Sciatic nerve (tissue), 2 donors: ENCODE measurements around the gene ANKEF1. TPM values are rescaled to one million over a fixed set of nuclear protein-coding genes. Genes with fewer than 3 reads are reported as not detected.

Experiments
- ATAC-seq: fragments of 200-7000 bp; cut with Tn5 transposase; one replicate; pipeline ENCODE4 v1.9.1; 2020; ENCODE audit warnings: mild to moderate bottlenecking, moderate library complexity
- DNase-seq: peaks from one replicate; pipeline ENCODE4 v3.0.0-alpha.2; 2020; ENCODE audit warnings: low spot score
- intact Hi-C: fragments of 100-400 bp; cut with DNase I; formaldehyde crosslinking; loops from one replicate; pipeline ENCODE4 v1.14.2; 2022
- total RNA-seq: library from RNA; stranded (reverse); fragmentation: NEBNext Ultra II Directional; extraction: Animal tissue kit (Norgen Biotek cat#: 25700); gene quantifications from one replicate; pipeline ENCODE4 v1.2.1, GENCODE V29; 2021
- donor health status: DM: no; HTN: no; CAD: no.
- donor health status: DM: no; HTN: no; CAD: no.

ANKEF1 gene
- 1.6 TPM for total RNA-seq

DNA sequence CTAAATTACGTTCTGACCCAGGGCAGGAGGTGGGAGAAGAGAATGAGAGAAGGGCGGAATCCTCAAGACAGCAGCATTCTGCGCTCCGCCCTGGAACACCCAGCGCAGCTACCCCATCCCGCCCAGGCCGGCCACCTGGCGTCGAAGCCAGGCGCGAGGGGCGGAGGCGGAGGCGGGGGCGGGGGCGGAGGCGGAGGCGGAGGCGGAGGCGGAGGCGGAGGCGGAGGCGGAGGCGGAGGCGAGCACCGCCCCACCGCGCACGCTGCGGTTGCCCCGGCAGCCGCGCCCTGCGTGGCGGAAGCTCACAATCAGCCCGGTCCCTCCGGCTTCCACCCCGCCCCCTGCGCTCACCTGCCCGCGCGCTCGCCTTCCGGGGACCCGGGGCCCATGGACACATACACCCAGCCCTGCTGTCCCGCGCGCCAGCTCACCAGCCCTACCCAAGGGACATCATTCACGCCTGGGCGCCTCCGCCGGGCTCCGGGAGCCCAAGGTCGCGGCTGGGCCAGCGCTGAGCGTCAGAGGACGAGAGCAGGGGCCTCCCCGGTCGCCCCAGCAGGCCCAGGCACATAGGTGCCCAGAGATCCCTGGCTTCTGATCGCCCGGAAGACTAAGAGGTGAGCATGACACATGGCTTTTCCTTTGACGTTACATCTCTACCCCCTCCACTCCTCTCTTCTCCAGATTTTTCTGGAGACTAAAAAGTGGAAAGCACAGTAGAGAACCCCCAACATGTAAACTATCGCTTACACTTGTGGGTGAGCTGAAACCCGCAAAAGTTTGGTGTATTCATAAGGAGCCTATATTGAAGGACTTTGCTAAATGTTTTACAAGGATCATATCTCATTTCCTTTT lies at the start of gene ANKEF1:
Gene ANKEF1, plus strand, starts transcription at position 271 of the 855 bp plus-strand sequence. CDS start 3,315 bp downstream, outside the sequence.
- DNase-seq (peak; percentile 73), ATAC-seq (peak; percentile 94)
- intact Hi-C loops: no loop called here

DNA sequence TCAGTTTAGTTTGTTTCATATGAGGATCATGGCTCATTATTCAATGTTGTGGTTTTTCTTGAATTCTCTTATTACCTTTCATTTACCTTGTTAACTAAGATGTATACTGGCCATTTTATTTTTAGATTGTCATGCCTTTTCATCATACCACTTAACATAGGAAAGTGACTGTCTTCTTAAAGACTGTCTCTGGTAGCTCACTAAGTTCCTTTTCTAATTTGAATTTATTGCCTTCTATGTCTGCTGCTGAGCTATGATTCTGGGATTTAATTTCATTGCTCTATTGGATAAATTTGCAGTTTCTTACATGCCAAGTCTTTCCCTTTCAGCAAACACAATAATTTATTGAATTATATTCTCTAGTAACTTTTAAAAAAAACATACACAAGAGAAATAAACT lies 49.5 kb upstream of the ANKEF1 start:
- ATAC-seq: no peak

DNA sequence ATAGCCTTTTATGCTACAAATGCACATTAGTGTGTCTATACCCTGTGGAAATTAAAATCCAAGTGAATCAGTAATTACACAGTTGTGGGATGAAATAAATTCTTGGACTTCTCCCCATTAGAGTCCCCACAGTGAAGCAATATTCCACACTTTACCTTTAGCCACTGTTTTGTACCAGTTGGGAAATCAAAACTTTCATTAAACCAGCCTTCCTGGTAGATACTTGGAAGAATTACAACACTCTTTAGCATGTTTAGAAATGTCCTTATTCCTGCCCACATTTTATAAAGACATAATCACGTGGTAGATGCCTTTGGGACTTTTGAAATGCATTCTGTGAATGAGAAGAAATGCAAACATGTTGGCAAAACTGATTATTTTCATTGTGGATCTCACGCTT lies 49.0 kb upstream of the ANKEF1 start:
- ATAC-seq: no peak
- no peak for DNase-seq
- intact Hi-C loops: no loop called here

More for the DNA sequence above, 49.5 kb upstream of the ANKEF1 start:
- DNase-seq: no peak
- intact Hi-C loops: no loop called here

DNA sequence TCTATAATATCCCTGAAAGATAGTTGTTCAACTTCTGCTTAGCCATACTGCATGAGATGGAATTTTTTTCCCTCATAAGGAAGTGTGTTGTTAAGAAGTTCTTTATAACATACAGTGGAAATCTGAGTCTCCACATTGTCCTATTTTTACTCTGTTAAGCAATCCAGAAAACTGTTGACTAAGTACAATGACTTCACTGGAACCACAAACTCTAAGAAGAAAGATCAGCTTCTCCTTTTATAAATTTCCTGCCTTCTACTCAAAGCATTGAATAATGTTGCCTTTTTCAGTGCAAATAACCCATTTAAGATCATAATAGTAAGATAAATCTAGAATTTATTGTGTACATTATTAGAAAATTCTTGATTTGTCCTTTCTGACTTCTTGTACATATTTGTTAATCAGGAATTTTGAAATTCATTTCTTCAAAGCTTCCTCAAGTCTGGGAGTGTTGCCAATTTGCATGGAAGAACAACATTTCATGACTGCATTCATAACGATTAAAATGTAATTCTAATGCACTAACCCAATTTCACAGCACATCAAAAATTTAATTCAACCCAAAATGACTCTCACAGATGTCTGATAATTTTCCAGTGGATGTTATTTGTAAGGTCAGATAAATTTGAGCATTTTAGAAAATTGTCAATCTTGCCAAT lies 45.6 kb upstream of the ANKEF1 start:
- ATAC-seq (peak; percentile 91), DNase-seq (no peak)
- intact Hi-C loops: no loop called here

DNA sequence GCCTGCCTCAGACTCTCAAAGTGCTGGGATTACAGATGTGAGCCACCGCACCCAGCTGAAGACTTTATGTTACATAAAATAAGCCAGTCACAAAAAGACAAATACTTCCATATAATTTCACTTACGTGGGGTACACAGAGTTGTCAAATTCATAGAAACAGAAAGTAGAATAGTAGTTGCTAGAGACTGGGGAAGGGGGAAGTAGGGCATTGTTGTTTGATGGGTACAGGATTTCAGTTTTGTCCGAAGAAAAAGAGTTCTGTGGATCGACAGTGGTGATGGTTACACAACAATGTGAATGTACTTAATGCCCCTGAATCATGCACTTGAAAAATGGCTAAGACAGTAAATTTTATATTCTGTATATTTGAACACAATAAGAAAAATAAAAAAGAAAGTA lies 41.6 kb upstream of the ANKEF1 start:
- ATAC-seq (peak; percentile 22), DNase-seq (no peak)
- intact Hi-C loops: no loop called here

DNA sequence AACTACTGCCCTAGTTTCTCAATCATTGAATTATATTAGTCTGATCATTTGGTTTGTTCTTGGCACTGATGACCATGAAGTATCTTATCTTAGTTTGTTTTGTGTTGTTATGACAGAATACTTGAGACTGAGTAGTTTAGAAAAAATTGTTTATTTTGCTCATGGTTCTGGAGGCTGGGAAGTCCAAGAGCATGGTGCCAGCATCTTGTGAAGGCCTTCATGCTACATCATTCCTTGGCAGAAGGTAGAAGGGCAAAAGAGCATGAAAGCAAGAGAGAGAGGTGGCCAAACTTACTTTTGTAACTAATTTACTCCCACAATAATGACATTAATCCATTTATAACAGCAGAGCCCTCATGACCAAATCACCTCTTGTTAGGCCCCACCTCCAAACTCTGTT lies 40.1 kb upstream of the ANKEF1 start:
- intact Hi-C loops: no loop called here
- DNase-seq (no peak), ATAC-seq (no peak)

DNA sequence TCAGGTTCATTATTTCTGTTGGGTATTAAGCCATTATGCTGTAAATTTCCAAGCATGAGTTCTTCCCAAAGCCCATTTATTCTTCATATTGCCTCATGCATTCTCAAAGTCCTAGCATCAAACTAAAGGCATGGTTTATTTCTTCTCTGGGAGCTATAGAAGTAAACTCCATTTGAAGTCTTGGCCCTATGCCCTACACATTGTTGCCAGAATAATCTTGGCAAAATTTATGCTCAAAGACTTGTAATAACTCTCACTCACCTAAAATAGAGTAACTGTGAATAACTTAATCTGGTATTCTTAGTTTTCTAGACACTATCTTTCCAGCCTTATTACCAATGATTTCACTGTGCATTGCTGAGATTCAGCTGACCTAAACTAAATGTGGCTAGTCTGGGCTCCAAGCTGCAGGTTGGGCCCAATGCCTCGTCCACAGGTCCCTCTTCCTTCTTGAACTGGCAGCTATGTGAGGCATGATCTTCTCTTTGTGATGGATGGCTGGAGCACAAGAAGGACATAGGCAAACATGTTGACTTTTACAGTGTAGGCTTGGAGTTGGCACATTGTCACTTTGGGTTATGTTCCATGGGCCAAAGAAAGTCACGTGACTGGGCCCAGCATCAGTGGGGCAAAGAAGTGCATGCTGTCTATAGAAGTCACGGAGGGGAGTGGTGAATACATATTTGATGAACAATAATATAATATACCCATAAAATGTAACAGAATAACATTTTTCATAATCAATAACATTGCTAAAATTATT lies 39.1 kb upstream of the ANKEF1 start:
- no peak for ATAC-seq
- intact Hi-C loops: no loop called here

DNA sequence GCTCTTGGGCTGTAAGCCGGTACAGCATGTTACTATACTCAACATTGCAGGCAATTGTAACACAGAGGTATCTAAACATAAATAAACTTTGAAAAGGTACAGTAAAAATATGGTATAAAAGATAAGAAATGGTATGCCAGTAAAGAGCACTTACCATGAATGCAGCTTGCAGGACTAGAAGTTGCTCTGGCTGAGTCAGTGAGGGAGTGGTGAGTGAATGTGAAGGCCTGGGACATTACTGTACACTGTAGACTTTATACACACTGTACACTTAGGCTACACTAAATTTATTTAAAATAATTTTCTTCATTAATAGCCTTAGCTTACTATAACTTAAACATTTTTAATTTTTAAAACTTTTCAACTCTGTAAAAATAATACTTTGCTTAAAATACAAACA lies 37.8 kb upstream of the ANKEF1 start:
- intact Hi-C loops: no loop called here
- no peak for ATAC-seq
- no peak for DNase-seq

More for the DNA sequence above, 39.1 kb upstream of the ANKEF1 start:
- no peak for DNase-seq

DNA sequence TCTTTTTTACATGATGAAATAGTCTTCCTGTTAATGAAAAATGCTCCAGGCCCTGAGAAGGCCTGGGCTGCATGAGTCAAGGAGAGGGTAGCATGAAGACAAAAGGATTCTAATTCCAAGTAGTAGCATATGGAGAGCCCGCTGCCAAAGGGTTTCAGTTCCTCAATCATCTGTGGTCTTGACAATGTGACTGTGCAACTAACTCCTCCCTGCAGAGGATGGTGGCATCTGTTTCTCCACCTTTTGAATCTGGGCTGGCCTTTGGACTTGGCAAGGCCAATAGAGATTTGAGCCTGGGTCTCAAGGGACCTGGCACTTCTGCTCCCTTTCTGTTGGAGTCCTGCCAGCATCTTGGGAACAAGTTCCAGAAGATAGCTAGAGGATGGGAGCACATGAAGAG lies 35.1 kb upstream of the ANKEF1 start:
- DNase-seq (no peak), ATAC-seq (peak; percentile 50)
- intact Hi-C loops: no loop called here

DNA sequence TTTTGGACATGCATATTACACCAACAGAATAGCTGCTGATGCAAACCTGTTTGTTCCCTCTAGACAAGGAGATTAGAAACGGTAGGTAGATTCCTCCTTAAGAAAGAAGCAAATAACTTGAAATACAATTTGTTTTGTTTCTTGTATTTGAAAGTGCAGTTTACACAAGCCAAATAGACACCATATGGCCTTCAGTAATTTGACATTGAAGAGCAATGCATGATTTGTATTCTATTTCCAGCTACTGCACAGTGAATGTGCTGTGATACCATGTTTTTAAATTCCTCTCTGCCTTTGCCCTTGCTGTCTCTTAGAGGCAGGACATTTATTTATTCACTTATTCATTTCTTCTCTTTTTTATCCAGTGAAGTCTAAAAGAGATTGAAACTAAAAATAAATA lies 31.9 kb upstream of the ANKEF1 start:
- ATAC-seq (no peak), DNase-seq (no peak)
- intact Hi-C loops: no loop called here

DNA sequence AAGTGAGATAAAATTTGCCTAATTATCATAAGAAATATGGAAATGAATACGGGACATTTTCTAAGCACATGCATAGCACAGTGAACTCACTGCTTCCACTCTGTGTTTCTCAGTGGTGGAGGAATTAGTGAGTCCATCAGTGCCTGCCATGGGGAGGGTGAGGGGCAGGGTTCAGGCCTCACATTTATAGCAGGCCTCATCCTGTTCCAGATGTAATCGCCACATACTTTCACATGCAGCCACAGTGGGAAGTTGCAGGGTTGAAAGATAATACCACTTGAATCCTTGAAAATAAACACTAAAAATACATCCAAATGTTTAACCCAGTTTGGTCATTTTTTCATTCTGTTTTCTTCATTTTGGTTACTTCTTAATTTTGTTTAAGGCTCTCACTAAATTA lies 29.9 kb upstream of the ANKEF1 start:
- intact Hi-C loops: no loop called here

DNA sequence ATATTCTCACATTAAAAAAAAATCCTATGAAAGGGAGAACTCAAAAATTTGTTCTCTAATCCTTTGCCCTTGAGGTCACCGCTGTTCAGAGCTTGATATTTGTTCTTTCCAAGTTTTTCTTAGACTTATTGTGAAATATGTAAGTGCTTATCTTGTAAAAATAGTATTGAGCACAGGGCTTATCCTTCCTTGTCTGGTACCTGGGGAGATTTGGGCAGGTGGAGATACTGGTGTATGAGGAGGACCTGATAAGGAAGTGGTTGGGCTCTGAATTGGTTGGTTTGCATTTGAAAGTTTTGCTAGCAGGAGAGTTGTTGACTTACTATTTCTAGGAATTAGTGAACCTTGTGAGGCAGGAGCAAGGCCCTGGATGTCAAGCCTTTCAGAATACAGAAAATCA lies 28.9 kb upstream of the ANKEF1 start:
- no peak for DNase-seq
- intact Hi-C loops: no loop called here
- peak; percentile 48 for ATAC-seq

More for the DNA sequence above, 29.9 kb upstream of the ANKEF1 start:
- DNase-seq: no peak
- no peak for ATAC-seq

DNA sequence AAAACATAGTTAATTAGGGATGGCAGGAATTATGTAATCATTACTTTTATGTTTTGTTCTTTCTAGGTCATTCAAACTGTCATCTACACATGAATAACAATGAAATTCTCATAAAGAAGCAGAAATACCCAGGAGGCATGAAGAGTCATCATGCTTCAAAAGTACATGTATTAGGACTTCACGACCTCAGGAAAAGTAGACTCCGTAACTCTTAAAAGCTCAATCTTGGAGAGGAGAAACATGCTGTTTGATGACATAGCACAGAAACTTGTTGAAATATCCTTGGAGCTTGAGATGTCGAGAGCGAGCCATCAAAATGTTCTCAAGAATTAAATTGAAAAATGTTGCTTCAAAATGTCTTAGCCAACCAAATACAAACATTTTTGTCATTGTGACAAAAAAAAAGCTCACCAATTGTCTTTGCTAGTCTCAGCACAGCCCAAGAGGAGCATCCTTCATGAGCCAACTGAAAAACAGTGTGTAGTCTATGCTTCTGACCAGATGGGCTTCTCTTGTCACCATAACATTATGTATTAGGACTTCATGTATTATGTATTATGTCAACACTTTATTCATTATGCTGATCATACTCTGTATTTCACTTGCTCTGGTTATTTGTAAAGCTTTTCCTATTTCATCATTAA lies 28.2 kb upstream of the ANKEF1 start:
- no peak for DNase-seq
- intact Hi-C loops: no loop called here
- no peak for ATAC-seq

DNA sequence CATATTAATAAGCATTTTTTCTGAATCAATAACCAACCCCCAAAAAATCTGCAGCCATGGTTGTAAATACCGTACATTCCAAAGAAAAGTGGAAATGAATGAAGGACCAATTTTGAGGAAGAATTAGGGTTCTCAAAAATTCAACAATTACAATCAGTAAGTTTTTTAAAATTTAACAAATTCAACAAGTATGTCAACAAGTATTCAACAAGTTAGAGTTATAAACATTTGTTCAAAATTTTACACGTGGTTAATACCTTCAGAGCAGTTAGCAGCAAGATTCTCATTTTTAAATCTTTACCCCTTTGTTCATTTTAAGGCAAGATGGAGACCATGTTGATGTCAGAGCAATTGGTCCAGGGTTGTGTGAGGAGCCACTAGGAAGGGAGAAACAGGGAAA lies 27.6 kb upstream of the ANKEF1 start:
- no peak for ATAC-seq
- intact Hi-C loops: no loop called here
- DNase-seq: no peak

DNA sequence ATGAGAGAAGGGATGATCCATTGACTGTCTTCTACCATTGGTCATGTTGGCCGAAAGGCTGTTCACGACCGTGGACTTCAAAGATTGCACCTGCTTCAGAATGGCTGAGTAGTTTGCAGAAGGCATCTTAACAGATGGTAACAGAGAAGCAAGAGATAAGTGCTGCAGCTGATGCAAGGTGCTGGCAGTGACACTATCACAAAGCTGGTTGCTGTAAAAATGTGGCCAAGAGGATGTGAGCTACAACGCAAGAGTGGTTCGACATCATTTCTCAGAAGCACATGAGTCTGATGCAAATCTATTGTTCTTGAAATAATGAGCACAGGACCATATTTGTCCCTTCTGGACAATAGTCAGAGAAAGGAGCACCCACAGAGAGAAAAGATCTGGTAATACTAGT lies 27.0 kb upstream of the ANKEF1 start:
- intact Hi-C loops: no loop called here
- ATAC-seq (no peak), DNase-seq (no peak)

DNA sequence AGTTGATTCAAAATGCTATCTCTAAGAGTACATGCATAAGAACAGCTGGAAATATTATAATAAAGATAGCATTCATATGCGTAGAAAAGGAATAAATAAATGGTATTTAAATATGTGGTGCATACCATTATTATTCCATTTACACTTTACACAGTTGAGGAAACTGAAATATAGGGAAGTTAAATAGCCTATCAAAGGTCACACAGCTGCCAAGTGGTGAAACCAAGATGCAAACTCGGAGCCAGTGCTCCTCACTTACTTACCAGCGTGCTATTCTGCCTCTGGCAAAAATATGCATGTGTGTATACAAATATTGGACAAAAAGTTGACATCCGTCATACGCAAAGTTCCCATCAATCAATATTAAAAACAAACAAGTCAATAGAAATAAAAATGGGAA lies 22.3 kb upstream of the ANKEF1 start:
- no peak for ATAC-seq
- no peak for DNase-seq
- intact Hi-C loops: no loop called here

DNA sequence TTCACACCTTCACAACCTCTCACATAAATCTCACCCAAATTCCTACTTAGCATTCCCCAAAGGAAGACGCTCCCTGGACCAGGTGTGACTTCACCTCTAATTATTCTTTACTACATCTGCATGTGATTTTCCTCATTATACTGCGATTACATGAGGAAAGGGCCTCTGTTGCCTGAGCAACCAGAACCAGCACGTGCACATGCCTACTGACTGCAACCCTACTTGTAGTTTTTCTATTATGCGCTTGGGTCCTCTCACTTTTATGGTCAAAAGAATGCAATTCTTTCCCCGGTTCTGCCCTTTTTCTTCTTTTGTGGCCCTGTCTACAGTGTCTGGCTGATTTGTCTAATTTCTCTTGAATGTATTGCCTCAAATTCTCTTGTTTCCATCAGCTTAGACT lies 20.4 kb upstream of the ANKEF1 start:
- DNase-seq (no peak), ATAC-seq (no peak)
- intact Hi-C loops: no loop called here

DNA sequence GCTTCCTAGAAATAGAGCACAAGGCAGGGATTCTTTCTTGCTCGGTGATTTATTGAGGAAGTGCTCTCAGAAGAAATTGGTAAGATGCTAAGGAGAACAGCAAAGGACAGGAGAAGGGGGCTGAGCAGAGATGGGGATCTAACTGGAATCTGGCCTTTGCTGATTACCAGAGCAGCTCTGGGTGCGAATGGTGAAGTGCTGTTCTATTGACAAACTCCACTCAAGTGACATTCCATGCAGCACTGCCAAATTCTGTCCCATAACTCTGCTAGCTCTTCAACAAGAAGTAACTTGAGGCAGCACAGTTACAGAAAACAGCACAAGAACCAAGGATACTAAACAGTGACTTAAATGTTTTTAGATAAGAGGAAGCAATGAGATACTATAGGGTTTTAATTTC lies 13.8 kb upstream of the ANKEF1 start:
- ATAC-seq (no peak), DNase-seq (no peak)
- intact Hi-C loops: no loop called here

DNA sequence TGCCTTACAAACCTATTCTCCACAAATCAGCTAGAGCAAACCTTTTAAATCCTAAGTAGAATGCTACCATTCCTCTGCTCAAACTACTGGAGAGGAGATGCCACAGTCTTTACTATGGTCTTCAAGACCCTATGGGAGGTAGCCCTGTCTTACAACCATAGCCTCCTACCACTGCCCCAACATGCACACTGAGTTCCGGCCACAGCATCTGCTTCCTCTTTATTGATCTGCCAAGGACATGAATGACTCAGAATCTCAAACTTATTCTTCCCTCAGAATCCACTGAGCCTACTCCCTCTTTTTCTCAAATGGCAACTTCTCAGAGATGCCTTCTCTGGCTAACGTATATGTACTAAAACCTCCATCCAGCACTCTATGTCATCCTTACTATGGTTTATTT lies 12.2 kb upstream of the ANKEF1 start:
- ATAC-seq (no peak), DNase-seq (no peak)
- intact Hi-C loops: no loop called here
